Measurements from ENCODE around the gene ATP8B4. TPM values are rescaled to one million over a fixed set of nuclear protein-coding genes. Genes with fewer than 3 reads are reported as not detected.
"Not testable (repeated sequence)": the region's sequence is repeated elsewhere in the genome, so short reads cannot be mapped to it uniquely, and the experiment has no call there.

Gene ATP8B4
- polyA plus RNA-seq (2013, experiment 1 of 4): 1.1 TPM
- polyA plus RNA-seq (2013, experiment 2 of 4): 0.96 TPM
- polyA plus RNA-seq (2013, experiment 3 of 4): 0.85 TPM
- 1.1 TPM for polyA plus RNA-seq (2013, experiment 4 of 4)

- Histone ChIP-seq H3K27ac (ENCODE audit: insufficient read depth, low read depth, low read length, poor library complexity, severe bottlenecking) (peak within 1 kb of the TSS; percentile 69), H3K9me3 (ENCODE audit: control insufficient read depth, low read length) (no peaks in the 10 kb centered on the region), H3K36me3 (ENCODE audit: control insufficient read depth, insufficient read depth, low read length) (no peaks in the 10 kb centered on the region), H3K4me1 (ENCODE audit: control insufficient read depth, insufficient read depth, low read length) (peaks cover 5% of the 10 kb centered on the region), H3K4me3 (ENCODE audit: insufficient read depth, low read depth, low read length) (no peak within 1 kb of the TSS), H3K27me3 (ENCODE audit: control insufficient read depth, insufficient read depth, low read length, poor library complexity, severe bottlenecking) (no peaks in the 10 kb centered on the region)
- WGBS, 2 experiments: 52 to 55% methylated on average over 4 of the region's 4 CpGs
Observed at GRCh38 chr15:50119063-50120040, at the start of gene ATP8B4. TSS of gene ATP8B4 (minus strand) at chr15:50119233. CDS start at chr15:50106966, 12,267 bp downstream.

- no peaks in the 10 kb centered on the region for H3K9me3 ChIP-seq (ENCODE audit: control insufficient read depth, low read length)
- no peaks in the 10 kb centered on the region for H3K4me1 ChIP-seq (ENCODE audit: control insufficient read depth, insufficient read depth, low read length)
- H3K27me3 ChIP-seq (ENCODE audit: control insufficient read depth, insufficient read depth, low read length, poor library complexity, severe bottlenecking): no peaks in the 10 kb centered on the region
- H3K4me3 ChIP-seq (ENCODE audit: insufficient read depth, low read depth, low read length): no peak overlapping the region
- peak overlapping the region; percentile 26 for H3K27ac ChIP-seq (ENCODE audit: insufficient read depth, low read depth, low read length, poor library complexity, severe bottlenecking)
- H3K36me3 ChIP-seq (ENCODE audit: control insufficient read depth, insufficient read depth, low read length): no peaks in the 10 kb centered on the region
- WGBS, 2 experiments: 66 to 81% methylated on average over 4 of the region's 4 CpGs
Observed at GRCh38 chr15:50168379-50168778, 49.3 kb upstream of the ATP8B4 start.

- Histone ChIP-seq H3K27ac (ENCODE audit: insufficient read depth, low read depth, low read length, poor library complexity, severe bottlenecking) (no peak overlapping the region), H3K36me3 (ENCODE audit: control insufficient read depth, insufficient read depth, low read length) (no peaks in the 10 kb centered on the region), H3K9me3 (ENCODE audit: control insufficient read depth, low read length) (no peaks in the 10 kb centered on the region), H3K4me1 (ENCODE audit: control insufficient read depth, insufficient read depth, low read length) (no peaks in the 10 kb centered on the region), H3K27me3 (ENCODE audit: control insufficient read depth, insufficient read depth, low read length, poor library complexity, severe bottlenecking) (no peaks in the 10 kb centered on the region), H3K4me3 (ENCODE audit: insufficient read depth, low read depth, low read length) (no peak overlapping the region)
Observed at GRCh38 chr15:50167110-50167509, 48.1 kb upstream of the ATP8B4 start.

- no peak overlapping the region for H3K27ac ChIP-seq (ENCODE audit: insufficient read depth, low read depth, low read length, poor library complexity, severe bottlenecking)
- no peaks in the 10 kb centered on the region for H3K36me3 ChIP-seq (ENCODE audit: control insufficient read depth, insufficient read depth, low read length)
- H3K27me3 ChIP-seq (ENCODE audit: control insufficient read depth, insufficient read depth, low read length, poor library complexity, severe bottlenecking): no peaks in the 10 kb centered on the region
- H3K9me3 ChIP-seq (ENCODE audit: control insufficient read depth, low read length): no peaks in the 10 kb centered on the region
- WGBS, 2 experiments: 93% methylated on average over 1 of the region's 1 CpG; no CpG with 5 or more reads in 1 of the 2 experiments
- H3K4me1 ChIP-seq (ENCODE audit: control insufficient read depth, insufficient read depth, low read length): no peaks in the 10 kb centered on the region
- no peak overlapping the region for H3K4me3 ChIP-seq (ENCODE audit: insufficient read depth, low read depth, low read length)
Observed at GRCh38 chr15:50166216-50166615, 47.2 kb upstream of the ATP8B4 start.

GRCh38 chr15:50164458-50164857 is 45.4 kb upstream of the ATP8B4 start:
- no peaks in the 10 kb centered on the region for H3K27me3 ChIP-seq (ENCODE audit: control insufficient read depth, insufficient read depth, low read length, poor library complexity, severe bottlenecking)

GRCh38 chr15:50163719-50164410 is 44.8 kb upstream of the ATP8B4 start:
- Histone ChIP-seq H3K4me3 (ENCODE audit: insufficient read depth, low read depth, low read length) (no peak overlapping the region), H3K4me1 (ENCODE audit: control insufficient read depth, insufficient read depth, low read length) (no peaks in the 10 kb centered on the region), H3K27me3 (ENCODE audit: control insufficient read depth, insufficient read depth, low read length, poor library complexity, severe bottlenecking) (no peaks in the 10 kb centered on the region), H3K27ac (ENCODE audit: insufficient read depth, low read depth, low read length, poor library complexity, severe bottlenecking) (no peak overlapping the region), H3K9me3 (ENCODE audit: control insufficient read depth, low read length) (no peaks in the 10 kb centered on the region), H3K36me3 (ENCODE audit: control insufficient read depth, insufficient read depth, low read length) (no peaks in the 10 kb centered on the region)
- 69 to 72% methylated on average over 2 of the region's 2 CpGs for WGBS, 2 experiments

More at GRCh38 chr15:50164458-50164857, 45.4 kb upstream of the ATP8B4 start:
- no peaks in the 10 kb centered on the region for H3K4me1 ChIP-seq (ENCODE audit: control insufficient read depth, insufficient read depth, low read length)
- H3K9me3 ChIP-seq (ENCODE audit: control insufficient read depth, low read length): no peaks in the 10 kb centered on the region
- no peak overlapping the region for H3K27ac ChIP-seq (ENCODE audit: insufficient read depth, low read depth, low read length, poor library complexity, severe bottlenecking)
- H3K36me3 ChIP-seq (ENCODE audit: control insufficient read depth, insufficient read depth, low read length): no peaks in the 10 kb centered on the region
- no peak overlapping the region for H3K4me3 ChIP-seq (ENCODE audit: insufficient read depth, low read depth, low read length)
- 95 to 98% methylated on average over 1 of the region's 1 CpG for WGBS, 2 experiments

GRCh38 chr15:50162969-50163718 is 44.1 kb upstream of the ATP8B4 start:
- Histone ChIP-seq H3K27me3 (ENCODE audit: control insufficient read depth, insufficient read depth, low read length, poor library complexity, severe bottlenecking) (no peaks in the 10 kb centered on the region), H3K36me3 (ENCODE audit: control insufficient read depth, insufficient read depth, low read length) (no peaks in the 10 kb centered on the region), H3K9me3 (ENCODE audit: control insufficient read depth, low read length) (no peaks in the 10 kb centered on the region), H3K4me3 (ENCODE audit: insufficient read depth, low read depth, low read length) (no peak overlapping the region), H3K4me1 (ENCODE audit: control insufficient read depth, insufficient read depth, low read length) (no peaks in the 10 kb centered on the region), H3K27ac (ENCODE audit: insufficient read depth, low read depth, low read length, poor library complexity, severe bottlenecking) (no peak overlapping the region)
- 89 to 90% methylated on average over 2 of the region's 2 CpGs for WGBS, 2 experiments

GRCh38 chr15:50158236-50158635 is 39.2 kb upstream of the ATP8B4 start:
- not testable (repeated sequence) for H3K27me3 ChIP-seq (ENCODE audit: control insufficient read depth, insufficient read depth, low read length, poor library complexity, severe bottlenecking); H3K4me1 ChIP-seq (ENCODE audit: control insufficient read depth, insufficient read depth, low read length); H3K36me3 ChIP-seq (ENCODE audit: control insufficient read depth, insufficient read depth, low read length); H3K4me3 ChIP-seq (ENCODE audit: insufficient read depth, low read depth, low read length); H3K9me3 ChIP-seq (ENCODE audit: control insufficient read depth, low read length); H3K27ac ChIP-seq (ENCODE audit: insufficient read depth, low read depth, low read length, poor library complexity, severe bottlenecking)
- 93% methylated on average over 28 of the region's 28 CpGs for WGBS, 2 experiments

- 98 to 100% methylated on average over 2 of the region's 2 CpGs for WGBS, 2 experiments
- Histone ChIP-seq H3K36me3 (ENCODE audit: control insufficient read depth, insufficient read depth, low read length) (no peaks in the 10 kb centered on the region), H3K27me3 (ENCODE audit: control insufficient read depth, insufficient read depth, low read length, poor library complexity, severe bottlenecking) (no peaks in the 10 kb centered on the region), H3K4me1 (ENCODE audit: control insufficient read depth, insufficient read depth, low read length) (no peaks in the 10 kb centered on the region), H3K27ac (ENCODE audit: insufficient read depth, low read depth, low read length, poor library complexity, severe bottlenecking) (no peak overlapping the region), H3K4me3 (ENCODE audit: insufficient read depth, low read depth, low read length) (no peak overlapping the region), H3K9me3 (ENCODE audit: control insufficient read depth, low read length) (no peaks in the 10 kb centered on the region)
Observed at GRCh38 chr15:50151476-50151875, 32.4 kb upstream of the ATP8B4 start.
